H1 (cell line): ENCODE results near the gene LIMS1. TPM values are rescaled to one million over a fixed set of nuclear protein-coding genes. Genes with fewer than 3 reads are reported as not detected.

Experiments used
- BACH1 ChIP-seq: IDR thresholded peaks from 2 replicates; pipeline ENCODE4 v1.6.1; 2012; ENCODE audit warnings: low read length, improper control_type of control experiment
- RAD21 ChIP-seq, 2 experiments: IDR thresholded peaks in 1 of 2; conservative IDR thresholded peaks in 1 of 2; 2 replicates each; pipeline ENCODE4 v1.6.1; 2011; ENCODE audit warnings: low read depth in 2 of 2, low read length in 2 of 2, improper control_type of control experiment in 1 of 2, inconsistent platforms in 1 of 2, mild to moderate bottlenecking in 1 of 2, moderate library complexity in 1 of 2
- SP4 ChIP-seq: IDR thresholded peaks from 2 replicates; pipeline ENCODE4 v1.6.1; 2012; ENCODE audit warnings: low read length, inconsistent platforms
- TEAD4 ChIP-seq: IDR thresholded peaks from 2 replicates; pipeline ENCODE4 v1.6.1; 2012; ENCODE audit warnings: low read depth, low read length, inconsistent platforms, mixed read lengths
- polyA plus RNA-seq, 7 experiments: library from polyadenylated mRNA; depleted of rRNA in 3 of 7; stranded (reverse) in 5 of 7; unstranded in 2 of 7; fragments of >200 nt in 5 of 7; fragments of 200-250 nt in 2 of 7; gene quantifications; 1 replicate in 5 of 7; 2 replicates in 1 of 7; 4 replicates in 1 of 7; pipeline versions ENCODE4 v1.2.1 to v1.2.3, GENCODE V29; 2011 to 2013; ENCODE audit warnings: missing spikeins in 2 of 7, mixed read lengths in 2 of 7
- total RNA-seq: library from RNA; stranded (reverse); fragmentation: NEBNext Ultra II Directional; extraction: Animal tissue kit (Norgen Biotek cat#: 25700); gene quantifications from 2 replicates; pipeline ENCODE4 v1.2.1, GENCODE V29; 2021

LIMS1 gene
- total and polyA plus RNA-seq, 2 of the 8 experiments (the other 6 are each of a cell fraction or from before 2014, with no cell fraction given) = 24.1 to 36.7 TPM

DNA sequence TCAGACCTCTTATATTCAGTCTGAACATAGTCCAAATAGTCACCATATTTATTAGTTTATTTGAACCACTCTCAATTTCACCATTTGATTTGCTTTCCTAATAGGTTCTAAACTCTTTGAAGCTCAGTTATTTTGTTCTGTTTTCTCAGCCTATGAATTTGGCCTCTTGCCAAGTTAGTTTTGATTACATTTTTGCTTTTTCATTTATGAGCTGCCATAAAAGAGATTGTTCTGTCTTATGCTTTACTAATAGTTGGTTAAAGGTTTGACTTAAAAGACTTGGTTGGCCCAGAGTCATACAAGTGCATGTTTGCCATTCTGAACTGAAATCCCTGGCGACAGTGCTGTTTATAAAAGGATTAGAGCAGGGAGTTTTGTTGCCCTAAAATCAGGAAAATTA lies 99.1 kb downstream of the LIMS1 start (continued):
- TF ChIP-seq TEAD4 = no peak
- no peak for TF ChIP-seq RAD21 (IDR thresholded peaks at IDR 0.05 in 1 of 2, conservative IDR thresholded peaks at IDR 0.05 in 1 of 2; ENCODE audit: low read depth in 2 of 2, low read length in 2 of 2)
- no peak for TF ChIP-seq SP4
- no peak for TF ChIP-seq BACH1
